Measurements from ENCODE around the gene SP140L. TPM values are rescaled to one million over a fixed set of nuclear protein-coding genes. Genes with fewer than 3 reads are reported as not detected.
"Not testable (repeated sequence)": the region's sequence is repeated elsewhere in the genome, so short reads cannot be mapped to it uniquely, and the experiment has no call there.

Gene SP140L
- total RNA-seq, 4 donors from 2014 or later = 4.4 to 8.3 (median 6.8) TPM

DNA sequence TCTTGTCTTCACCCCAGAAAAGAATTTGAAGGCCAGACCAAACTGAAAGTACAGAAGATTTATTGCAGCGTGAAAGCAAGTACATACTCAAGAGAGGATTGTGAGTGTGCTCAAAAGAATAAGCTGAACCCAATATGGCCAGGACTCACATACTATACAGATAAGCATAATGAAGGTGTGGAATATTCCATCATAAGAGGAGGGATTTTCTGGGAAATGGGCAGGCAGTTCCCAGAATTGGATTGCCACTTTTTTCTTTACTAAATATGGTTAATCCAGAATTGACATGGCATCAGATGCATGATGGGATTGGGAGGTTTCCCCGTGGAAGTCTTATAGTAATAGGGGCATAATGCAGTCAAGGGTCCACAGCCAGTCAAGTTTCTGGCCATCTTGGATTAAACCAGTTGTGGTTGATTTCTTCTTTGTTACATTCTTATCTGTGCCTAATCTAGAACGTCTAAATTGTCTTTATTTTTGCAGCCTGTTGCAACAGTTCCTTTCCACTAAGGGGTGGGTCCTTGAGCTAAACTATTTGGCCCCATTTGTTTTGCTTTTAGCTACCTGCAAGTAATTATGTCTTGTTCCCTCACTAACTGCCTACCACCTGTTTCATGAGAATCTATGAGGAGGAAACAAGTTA lies 9.0 kb downstream of the SP140L start:
- WGBS = 79% methylated on average over 3 of the region's 3 CpGs
- Histone ChIP-seq H3K36me3 (peaks cover 0 to 12% (median 4%) of the 10 kb centered on the region in 4 donors), H3K4me3 (no peak overlapping the region), H3K4me1 (no peaks in the 10 kb centered on the region), H3K27ac (replicated peaks in 1 of 4) (no peak overlapping the region), H3K9me3 (peaks cover 0 to 3% (median 0%) of the 10 kb centered on the region in 4 donors), H3K27me3 (no peaks in the 10 kb centered on the region)
- TF ChIP-seq EP300 (IDR thresholded peaks at IDR 0.05) (no peak), POLR2AphosphoS5 (IDR thresholded peaks at IDR 0.05) (no peak), POLR2A (IDR thresholded peaks at IDR 0.05; ENCODE audit: low read depth) (no peak)
- TF ChIP-seq, protein P1, sequence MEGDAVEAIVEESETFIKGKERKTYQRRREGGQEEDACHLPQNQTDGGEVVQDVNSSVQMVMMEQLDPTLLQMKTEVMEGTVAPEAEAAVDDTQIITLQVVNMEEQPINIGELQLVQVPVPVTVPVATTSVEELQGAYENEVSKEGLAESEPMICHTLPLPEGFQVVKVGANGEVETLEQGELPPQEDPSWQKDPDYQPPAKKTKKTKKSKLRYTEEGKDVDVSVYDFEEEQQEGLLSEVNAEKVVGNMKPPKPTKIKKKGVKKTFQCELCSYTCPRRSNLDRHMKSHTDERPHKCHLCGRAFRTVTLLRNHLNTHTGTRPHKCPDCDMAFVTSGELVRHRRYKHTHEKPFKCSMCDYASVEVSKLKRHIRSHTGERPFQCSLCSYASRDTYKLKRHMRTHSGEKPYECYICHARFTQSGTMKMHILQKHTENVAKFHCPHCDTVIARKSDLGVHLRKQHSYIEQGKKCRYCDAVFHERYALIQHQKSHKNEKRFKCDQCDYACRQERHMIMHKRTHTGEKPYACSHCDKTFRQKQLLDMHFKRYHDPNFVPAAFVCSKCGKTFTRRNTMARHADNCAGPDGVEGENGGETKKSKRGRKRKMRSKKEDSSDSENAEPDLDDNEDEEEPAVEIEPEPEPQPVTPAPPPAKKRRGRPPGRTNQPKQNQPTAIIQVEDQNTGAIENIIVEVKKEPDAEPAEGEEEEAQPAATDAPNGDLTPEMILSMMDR (IDR thresholded peaks at IDR 0.05) = no peak
- intact Hi-C loops (cut with DNase I) = no loop called here
- DNase-seq (ENCODE audit: extremely low spot score) = no peak

DNA sequence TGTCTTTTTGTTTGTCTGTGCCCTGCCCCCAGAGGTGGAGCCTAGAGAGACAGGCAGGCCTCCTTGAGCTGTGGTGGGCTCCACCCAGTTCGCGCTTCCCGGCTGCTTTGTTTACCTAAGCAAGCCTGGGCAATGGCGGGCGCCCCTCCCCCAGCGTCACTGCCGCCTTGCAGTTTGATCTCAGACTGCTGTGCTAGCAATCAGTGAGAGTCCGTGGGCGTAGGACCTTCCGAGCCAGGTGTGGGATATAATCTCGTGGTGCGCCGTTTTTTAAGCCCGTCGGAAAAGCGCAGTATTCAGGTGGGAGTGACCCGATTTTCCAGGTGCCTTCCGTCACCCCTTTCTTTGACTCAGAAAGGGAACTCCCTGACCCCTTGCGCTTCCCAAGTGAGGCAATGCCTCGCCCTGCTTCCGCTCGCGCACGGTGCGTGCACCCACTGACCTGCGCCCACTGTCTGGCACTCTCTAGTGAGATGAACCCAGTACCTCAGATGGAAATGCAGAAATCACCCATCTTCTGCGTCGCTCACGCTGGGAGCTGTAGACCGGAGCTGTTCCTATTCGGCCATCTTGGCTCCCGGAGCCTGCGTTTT lies 15.0 kb downstream of the SP140L start:
- H3K4me3 ChIP-seq; H3K27me3 ChIP-seq; intact Hi-C loops (cut with DNase I); H3K27ac ChIP-seq (replicated peaks in 1 of 4); DNase-seq (ENCODE audit: extremely low spot score); H3K4me1 ChIP-seq: not testable (repeated sequence)
- 96% methylated on average over 23 of the region's 33 CpGs for WGBS
- Histone ChIP-seq H3K9me3 (peaks cover 0 to 11% (median 0%) of the 10 kb centered on the region in 4 donors), H3K36me3 (peaks cover 0 to 10% (median 0%) of the 10 kb centered on the region in 4 donors)

DNA sequence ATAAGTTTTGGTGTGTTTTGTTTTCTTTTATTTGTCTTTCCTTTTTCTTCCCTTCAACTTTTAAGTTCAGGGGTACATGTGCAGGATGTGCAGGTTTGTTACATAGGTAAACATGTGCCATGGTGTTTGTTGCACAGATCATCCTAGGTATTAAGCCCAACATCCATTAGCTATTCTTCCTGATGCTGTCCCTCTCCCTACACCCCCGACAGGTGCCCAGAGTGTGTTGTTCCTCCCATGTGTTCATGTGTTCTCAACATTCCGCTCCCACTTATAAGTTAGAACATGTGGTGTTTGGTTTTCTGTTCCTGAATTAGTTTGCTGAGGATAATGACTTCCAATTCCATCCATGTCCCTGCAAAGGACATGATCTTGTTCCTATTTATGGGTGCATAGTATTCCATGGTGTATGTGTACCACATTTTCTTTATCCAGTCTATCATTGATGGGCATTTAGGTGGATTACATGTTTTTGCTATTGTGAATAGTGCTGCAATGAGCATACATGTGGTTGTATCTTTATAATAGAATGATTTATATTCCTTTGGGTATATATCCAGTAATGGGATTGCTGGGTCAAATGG lies 16.1 kb downstream of the SP140L start:
- 94% methylated on average over 2 of the region's 2 CpGs for WGBS
- H3K27ac ChIP-seq (replicated peaks in 1 of 4); DNase-seq (ENCODE audit: extremely low spot score); H3K4me1 ChIP-seq; H3K27me3 ChIP-seq; H3K4me3 ChIP-seq; intact Hi-C loops (cut with DNase I): not testable (repeated sequence)
- H3K9me3 ChIP-seq = peaks cover 0 to 11% (median 0%) of the 10 kb centered on the region in 4 donors
- H3K36me3 ChIP-seq = peaks cover 0 to 10% (median 0%) of the 10 kb centered on the region in 4 donors

DNA sequence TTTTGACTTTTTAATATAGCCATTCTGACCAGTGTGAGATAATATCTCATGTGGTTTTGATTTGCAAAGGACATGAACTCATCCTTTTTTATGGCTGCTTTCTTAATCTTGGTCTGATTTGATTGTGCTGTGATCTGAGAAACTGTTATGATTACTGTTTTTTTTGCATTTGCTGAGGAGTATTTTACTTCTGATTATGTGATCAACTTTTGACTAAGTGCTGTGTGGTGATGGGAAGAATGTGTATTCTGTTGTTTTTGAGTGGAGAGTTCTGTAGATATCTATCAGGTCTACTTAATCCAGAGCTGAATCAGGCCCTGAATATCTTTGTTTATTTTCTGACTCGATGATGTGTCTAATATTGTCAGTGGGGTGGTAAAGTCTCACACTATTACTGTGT lies 16.8 kb downstream of the SP140L start:
- intact Hi-C loops (cut with DNase I) = no loop called here
- WGBS = 94% methylated on average over 1 of the region's 1 CpG
- Histone ChIP-seq H3K27ac (replicated peaks in 1 of 4) (no peak overlapping the region), H3K4me3 (no peak overlapping the region), H3K36me3 (peaks cover 0 to 10% (median 0%) of the 10 kb centered on the region in 4 donors), H3K4me1 (peaks cover 0 to 6% (median 0%) of the 10 kb centered on the region in 4 donors), H3K9me3 (peaks cover 0 to 11% (median 0%) of the 10 kb centered on the region in 4 donors), H3K27me3 (no peaks in the 10 kb centered on the region)
- no peak for DNase-seq (ENCODE audit: extremely low spot score)
- TF ChIP-seq, protein P1 (IDR thresholded peaks at IDR 0.05) = no peak

DNA sequence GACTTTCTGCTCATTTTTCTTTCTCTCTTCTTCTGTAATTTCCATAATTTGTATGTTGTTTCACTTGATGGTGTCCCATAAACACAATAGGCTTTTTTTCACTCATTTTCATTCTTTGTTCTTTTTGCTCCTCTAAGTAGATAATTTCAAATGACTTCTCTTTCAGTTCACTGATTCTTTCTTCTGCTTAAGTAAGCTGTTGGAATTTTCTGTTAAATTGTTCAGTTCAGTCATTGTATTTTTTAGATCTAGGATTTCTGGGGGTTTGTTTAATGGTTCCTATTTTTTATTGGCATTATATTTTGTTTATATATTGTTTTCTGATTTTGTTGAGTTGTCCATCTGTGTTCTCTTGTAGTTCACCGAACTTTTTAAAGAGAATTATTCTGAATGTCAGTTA lies 19.5 kb downstream of the SP140L start:
- WGBS = 89% methylated on average over 1 of the region's 1 CpG
- no peak for DNase-seq (ENCODE audit: extremely low spot score)
- no peak for TF ChIP-seq EP300 (IDR thresholded peaks at IDR 0.05)
- TF ChIP-seq, protein P1 (IDR thresholded peaks at IDR 0.05) = no peak
- TF ChIP-seq POLR2A (IDR thresholded peaks at IDR 0.05; ENCODE audit: low read depth) = no peak
- no peak for TF ChIP-seq POLR2AphosphoS5 (IDR thresholded peaks at IDR 0.05)
- H3K9me3 ChIP-seq = peaks cover 0 to 11% (median 0%) of the 10 kb centered on the region in 4 donors
- peaks cover 0 to 6% (median 0%) of the 10 kb centered on the region in 4 donors for H3K4me1 ChIP-seq
- intact Hi-C loops (cut with DNase I) = no loop called here
- no peaks in the 10 kb centered on the region for H3K27me3 ChIP-seq
- H3K27ac ChIP-seq (replicated peaks in 1 of 4) = no peak overlapping the region
- H3K4me3 ChIP-seq = no peak overlapping the region
- peaks cover 0 to 10% (median 0%) of the 10 kb centered on the region in 4 donors for H3K36me3 ChIP-seq

Data from esophagus muscularis mucosa (tissue), 4 donors.